NCI-H748 treated with DMSO at 0.1 percent for 48 hours (cell line): ENCODE data around the gene BCL11B.
A peak's percentile ranks its signal among the peaks of the same experiment; 100 is the strongest.

Experiments used
- DNase-seq: peaks from one replicate; lab custom pipeline; 2025; lab: John Stamatoyannopoulos, UW

BCL11B gene

GRCh38 chr14:99287269-99287942 lies 15.4 kb upstream of the BCL11B start:
- no peak for DNase-seq

- no peak for DNase-seq
Measured at GRCh38 chr14:99286761-99287160, 14.8 kb upstream of the BCL11B start.

- DNase-seq: no peak
Measured at GRCh38 chr14:99284254-99285004, 12.4 kb upstream of the BCL11B start.

DNA sequence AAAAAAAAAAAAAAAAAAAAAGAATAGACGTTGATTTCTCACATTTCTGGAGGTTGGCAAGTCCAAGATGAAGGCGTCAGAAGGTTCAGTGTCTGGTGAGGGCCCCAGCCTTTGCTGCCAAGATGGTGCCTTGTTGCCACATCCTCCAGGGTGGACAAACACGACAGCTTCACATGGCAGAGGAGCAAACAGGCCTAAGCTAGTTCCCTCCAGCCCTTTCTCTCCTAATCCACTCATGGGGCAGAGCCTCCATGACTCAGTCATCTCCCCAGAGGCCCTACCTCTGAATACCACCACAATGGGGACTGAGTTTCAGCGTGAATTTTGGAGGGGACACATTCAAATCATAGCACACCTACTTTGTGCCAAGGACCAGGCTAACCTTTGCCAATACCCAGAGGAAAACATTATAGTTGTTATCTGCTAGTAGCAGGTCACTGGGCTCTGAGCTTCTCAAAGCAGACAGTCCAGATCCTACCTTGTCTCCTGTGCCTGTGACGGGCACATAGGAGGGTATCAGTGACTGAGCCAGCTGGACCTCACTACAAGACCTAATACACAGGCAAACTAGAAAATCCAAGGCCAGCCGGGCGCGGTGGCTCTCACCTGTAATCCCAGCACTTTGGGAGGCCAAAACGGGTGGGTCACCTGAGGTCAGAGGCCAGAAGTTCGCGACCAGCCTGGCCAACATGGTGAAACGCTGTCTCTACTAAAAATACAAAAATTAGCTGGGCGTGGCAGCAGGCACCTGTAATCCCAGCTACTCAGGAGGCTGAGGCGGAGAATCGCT lies 10.5 kb upstream of the BCL11B start:
- no peak for DNase-seq

- no peak for DNase-seq
Measured at GRCh38 chr14:99281396-99281795, 9.4 kb upstream of the BCL11B start.

DNA sequence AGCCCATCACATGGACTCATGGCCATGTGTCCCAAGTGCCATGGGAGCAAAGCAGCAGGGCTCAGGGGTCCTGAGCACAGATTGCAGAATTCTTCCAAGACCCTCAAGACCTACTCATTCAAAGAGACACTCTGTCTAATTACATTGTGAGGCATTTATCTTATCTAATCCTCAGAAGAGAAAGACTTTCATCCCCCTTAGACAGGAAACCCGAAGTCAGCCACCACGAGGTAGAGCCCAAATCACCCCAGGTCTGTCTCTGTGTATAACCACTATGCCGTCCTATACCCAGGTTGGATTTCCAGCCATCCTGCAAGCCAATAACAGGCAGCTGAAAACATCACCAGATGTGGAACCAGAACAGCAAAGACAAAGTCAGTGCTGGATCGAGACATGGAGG lies 8.9 kb upstream of the BCL11B start:
- DNase-seq: no peak

GRCh38 chr14:99280066-99280731 lies 8.2 kb upstream of the BCL11B start:
- DNase-seq: no peak

GRCh38 chr14:99278836-99279235 lies 6.8 kb upstream of the BCL11B start:
- DNase-seq: no peak

DNA sequence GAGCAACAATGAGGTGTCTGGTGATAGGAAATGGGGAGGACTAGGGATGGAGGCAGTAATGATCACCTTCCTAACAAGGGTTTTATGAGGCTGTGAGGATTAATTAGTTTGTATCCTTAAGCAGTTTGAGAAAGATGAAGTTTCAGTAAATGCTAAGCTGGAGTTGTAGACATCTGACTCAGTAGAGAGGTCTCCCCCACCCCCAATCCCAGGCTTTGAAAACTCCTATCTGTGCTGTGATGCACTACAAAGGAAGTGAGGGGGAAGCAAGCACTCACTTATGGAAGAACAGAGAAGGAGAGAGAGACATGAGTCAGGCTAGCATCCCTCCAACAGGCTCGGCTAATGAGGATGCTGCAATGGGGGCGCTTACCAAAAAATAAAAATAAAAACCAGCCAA lies 5.5 kb upstream of the BCL11B start:
- DNase-seq: no peak

GRCh38 chr14:99276482-99276881 lies 4.5 kb upstream of the BCL11B start:
- no peak for DNase-seq

GRCh38 chr14:99275222-99275584 lies 3.2 kb upstream of the BCL11B start:
- no peak for DNase-seq

GRCh38 chr14:99274346-99275221 lies 2.6 kb upstream of the BCL11B start:
- peak; percentile 90 for DNase-seq

- no peak for DNase-seq
Measured at GRCh38 chr14:99273766-99274345, 1.9 kb upstream of the BCL11B start.

- DNase-seq: peak; percentile 61
Measured at GRCh38 chr14:99272899-99273765, 1.1 kb upstream of the BCL11B start.

DNA sequence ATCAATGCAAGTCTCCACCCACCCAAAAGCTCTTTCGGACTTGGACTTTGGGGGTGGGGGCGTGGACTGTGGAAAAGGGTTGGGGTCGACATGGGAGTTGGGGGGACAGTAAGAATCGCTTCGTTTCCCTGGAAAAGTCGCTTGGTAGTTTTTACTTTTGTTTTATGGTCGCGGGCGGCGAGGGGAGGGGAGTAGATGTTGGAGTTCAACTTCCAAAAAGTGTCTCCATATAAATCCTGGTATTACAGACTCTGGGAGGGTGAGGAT lies 568 bp upstream of the BCL11B start:
- no peak for DNase-seq

- DNase-seq: no peak
Measured at GRCh38 chr14:99271221-99271941, 616 bp downstream of the BCL11B start.

DNA sequence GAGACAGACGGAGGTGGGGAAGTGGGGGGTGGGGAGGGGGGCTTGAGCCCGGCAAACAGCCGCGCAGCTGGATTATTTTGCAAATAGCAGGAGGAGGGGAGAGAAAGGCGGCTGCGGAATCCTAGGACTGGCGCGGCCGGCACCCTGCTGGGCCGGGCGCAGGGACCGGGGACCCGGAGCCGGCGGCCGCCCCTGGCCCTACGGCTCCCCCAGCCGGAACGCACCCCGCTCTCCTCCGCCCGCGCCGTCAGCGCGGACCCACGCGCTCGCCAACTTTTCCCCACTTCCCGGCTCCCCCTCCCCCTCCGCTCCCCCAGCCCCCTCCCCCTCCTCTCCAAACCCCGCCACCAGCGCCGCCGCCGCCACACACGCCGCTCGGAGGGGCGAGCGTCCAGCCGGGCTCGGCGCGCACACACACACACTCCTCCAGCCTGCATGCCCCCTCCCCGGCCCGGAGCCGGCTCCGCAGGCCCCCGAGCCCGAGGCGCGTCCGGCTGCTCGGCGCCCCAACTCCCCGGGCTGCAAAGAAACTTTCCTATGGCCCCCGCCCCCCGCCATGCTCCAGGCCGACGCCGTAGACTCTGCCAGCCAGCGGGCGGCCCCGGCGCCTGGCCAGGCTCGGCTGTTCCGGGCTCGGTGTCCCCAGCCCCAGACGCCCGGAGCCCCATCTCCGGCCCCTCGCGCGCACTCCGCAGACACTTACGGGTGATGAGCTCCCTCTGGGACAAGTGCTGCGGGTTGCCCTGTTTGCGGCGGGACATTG lies 1.4 kb downstream of the BCL11B start:
- DNase-seq: peak; percentile 33

DNA sequence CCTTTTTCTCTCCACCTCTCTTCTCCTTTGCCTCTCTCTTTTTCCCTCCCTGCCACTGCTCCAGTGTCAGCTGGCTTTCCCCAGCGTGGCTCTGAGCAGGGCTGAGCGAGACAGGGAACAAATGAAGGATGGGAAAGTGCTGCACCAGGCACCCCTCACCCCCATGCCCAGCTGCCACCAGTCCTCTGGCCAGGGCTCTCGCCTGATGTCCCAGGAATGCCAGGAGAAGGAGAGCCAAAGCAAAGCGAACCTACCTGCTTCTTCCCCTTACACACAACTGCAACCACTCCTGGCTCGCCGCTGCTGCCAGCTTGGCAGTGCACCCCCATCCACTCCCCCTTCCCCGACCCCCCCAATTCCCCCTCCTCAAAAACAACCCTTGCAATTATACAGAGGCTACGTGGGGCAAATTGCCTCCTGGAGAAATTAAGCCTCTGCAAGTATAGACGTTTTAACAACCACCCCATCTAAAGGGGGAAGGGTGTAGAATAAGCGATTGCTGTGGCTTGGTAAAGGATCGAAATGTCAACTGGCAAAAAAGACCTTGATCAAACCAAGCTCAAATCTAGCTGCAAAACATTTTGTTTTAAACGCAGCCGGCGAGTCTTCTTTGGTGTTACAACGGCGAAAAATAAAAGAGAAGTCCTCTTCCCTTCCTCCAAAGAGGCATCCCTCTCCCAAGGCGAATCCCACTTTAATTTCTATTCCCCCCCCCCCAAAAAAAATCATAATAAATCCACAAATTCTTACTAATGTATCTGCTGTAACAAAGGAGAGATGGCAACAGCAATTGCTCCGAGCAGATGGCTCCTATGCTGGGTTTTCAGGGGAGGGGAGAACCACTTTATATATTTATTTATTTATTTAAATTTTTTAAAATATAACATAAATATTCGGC lies 2.9 kb downstream of the BCL11B start:
- DNase-seq: no peak
